ENCODE measurements around the gene TGFBR3.

Gene TGFBR3

GRCh38 chr1:91730801-91731732, 154.9 kb downstream of the TGFBR3 start:
- peak in 1 of 2 experiments; percentile 3 for DNase-seq
- TF ChIP-seq POLR2A (IDR thresholded peaks at IDR 0.05; ENCODE audit: low read length) (no peak), GATA1 (IDR thresholded peaks at IDR 0.05; ENCODE audit: low read depth, low read length) (no peak)

GRCh38 chr1:91729621-91730358, 156.2 kb downstream of the TGFBR3 start:
- TF ChIP-seq GATA1 (IDR thresholded peaks at IDR 0.05; ENCODE audit: low read depth, low read length), result no peak
- TF ChIP-seq POLR2A (IDR thresholded peaks at IDR 0.05; ENCODE audit: low read length), result no peak
- DNase-seq, result no peak

GRCh38 chr1:91727763-91728162, 158.2 kb downstream of the TGFBR3 start:
- TF ChIP-seq GATA1 (IDR thresholded peaks at IDR 0.05; ENCODE audit: low read depth, low read length) (no peak), POLR2A (IDR thresholded peaks at IDR 0.05; ENCODE audit: low read length) (no peak)
- DNase-seq, result no peak

- DNase-seq, result no peak
- TF ChIP-seq POLR2A (IDR thresholded peaks at IDR 0.05; ENCODE audit: low read length) (no peak), GATA1 (IDR thresholded peaks at IDR 0.05; ENCODE audit: low read depth, low read length) (no peak)
Observed at GRCh38 chr1:91725989-91726721, 159.8 kb downstream of the TGFBR3 start.

GRCh38 chr1:91725618-91725988, 160.3 kb downstream of the TGFBR3 start:
- TF ChIP-seq POLR2A (IDR thresholded peaks at IDR 0.05; ENCODE audit: low read length) (no peak), GATA1 (IDR thresholded peaks at IDR 0.05; ENCODE audit: low read depth, low read length) (no peak)

GRCh38 chr1:91724644-91725043, 161.3 kb downstream of the TGFBR3 start:
- TF ChIP-seq POLR2A (IDR thresholded peaks at IDR 0.05; ENCODE audit: low read length) (no peak), GATA1 (IDR thresholded peaks at IDR 0.05; ENCODE audit: low read depth, low read length) (no peak)
- no peak for DNase-seq

More at GRCh38 chr1:91725618-91725988, 160.3 kb downstream of the TGFBR3 start:
- no peak for DNase-seq

GRCh38 chr1:91724231-91724630, 161.7 kb downstream of the TGFBR3 start:
- no peak for DNase-seq
- TF ChIP-seq POLR2A (IDR thresholded peaks at IDR 0.05; ENCODE audit: low read length), result no peak
- no peak for TF ChIP-seq GATA1 (IDR thresholded peaks at IDR 0.05; ENCODE audit: low read depth, low read length)

GRCh38 chr1:91720044-91720443, 165.9 kb downstream of the TGFBR3 start:
- DNase-seq, result no peak
- TF ChIP-seq GATA1 (IDR thresholded peaks at IDR 0.05; ENCODE audit: low read depth, low read length) (no peak), POLR2A (IDR thresholded peaks at IDR 0.05; ENCODE audit: low read length) (no peak)

- TF ChIP-seq POLR2A (IDR thresholded peaks at IDR 0.05; ENCODE audit: low read length) (no peak), GATA1 (IDR thresholded peaks at IDR 0.05; ENCODE audit: low read depth, low read length) (no peak)
- no peak for DNase-seq
Observed at GRCh38 chr1:91718877-91719276, 167.1 kb downstream of the TGFBR3 start.

GRCh38 chr1:91718368-91718767, 167.6 kb downstream of the TGFBR3 start:
- DNase-seq, result no peak
- no peak for TF ChIP-seq POLR2A (IDR thresholded peaks at IDR 0.05; ENCODE audit: low read length)
- TF ChIP-seq GATA1 (IDR thresholded peaks at IDR 0.05; ENCODE audit: low read depth, low read length), result no peak

GRCh38 chr1:91717839-91718238, 168.1 kb downstream of the TGFBR3 start:
- no peak for DNase-seq
- TF ChIP-seq POLR2A (IDR thresholded peaks at IDR 0.05; ENCODE audit: low read length), result no peak
- TF ChIP-seq GATA1 (IDR thresholded peaks at IDR 0.05; ENCODE audit: low read depth, low read length), result no peak

GRCh38 chr1:91716339-91716738, 169.6 kb downstream of the TGFBR3 start:
- TF ChIP-seq GATA1 (IDR thresholded peaks at IDR 0.05; ENCODE audit: low read depth, low read length) (no peak), POLR2A (IDR thresholded peaks at IDR 0.05; ENCODE audit: low read length) (no peak)

GRCh38 chr1:91715416-91716000, 170.4 kb downstream of the TGFBR3 start:
- TF ChIP-seq GATA1 (IDR thresholded peaks at IDR 0.05; ENCODE audit: low read depth, low read length) (no peak), POLR2A (IDR thresholded peaks at IDR 0.05; ENCODE audit: low read length) (no peak)
- no peak for DNase-seq

More at GRCh38 chr1:91716339-91716738, 169.6 kb downstream of the TGFBR3 start:
- no peak for DNase-seq

Data from erythroblast (primary cell).